Measurements from ENCODE around the gene AMOTL2. TPM values are rescaled to one million over a fixed set of nuclear protein-coding genes. Genes with fewer than 3 reads are reported as not detected.

The AMOTL2 gene
- total RNA-seq, 1 donor: 65.0 TPM

DNA sequence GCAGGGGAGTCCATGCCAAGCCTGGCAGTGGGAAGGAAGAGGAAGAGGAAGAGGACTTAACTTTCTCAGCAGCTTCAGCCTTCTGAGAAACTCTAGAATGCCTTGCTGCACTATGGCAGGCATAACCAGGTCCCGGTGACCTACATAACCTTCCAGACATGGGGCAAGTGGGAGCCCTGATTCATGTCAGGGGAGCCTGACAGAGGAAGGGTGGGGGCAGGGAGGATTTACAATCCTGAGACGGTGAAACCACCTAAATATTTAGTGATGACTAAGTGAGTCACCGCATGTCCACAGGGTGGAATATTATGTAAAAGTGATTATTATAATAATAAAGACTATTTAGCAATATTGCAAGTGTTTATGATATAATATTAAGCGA, 46.7 kb downstream of the AMOTL2 start:
- TF ChIP-seq, protein P1, sequence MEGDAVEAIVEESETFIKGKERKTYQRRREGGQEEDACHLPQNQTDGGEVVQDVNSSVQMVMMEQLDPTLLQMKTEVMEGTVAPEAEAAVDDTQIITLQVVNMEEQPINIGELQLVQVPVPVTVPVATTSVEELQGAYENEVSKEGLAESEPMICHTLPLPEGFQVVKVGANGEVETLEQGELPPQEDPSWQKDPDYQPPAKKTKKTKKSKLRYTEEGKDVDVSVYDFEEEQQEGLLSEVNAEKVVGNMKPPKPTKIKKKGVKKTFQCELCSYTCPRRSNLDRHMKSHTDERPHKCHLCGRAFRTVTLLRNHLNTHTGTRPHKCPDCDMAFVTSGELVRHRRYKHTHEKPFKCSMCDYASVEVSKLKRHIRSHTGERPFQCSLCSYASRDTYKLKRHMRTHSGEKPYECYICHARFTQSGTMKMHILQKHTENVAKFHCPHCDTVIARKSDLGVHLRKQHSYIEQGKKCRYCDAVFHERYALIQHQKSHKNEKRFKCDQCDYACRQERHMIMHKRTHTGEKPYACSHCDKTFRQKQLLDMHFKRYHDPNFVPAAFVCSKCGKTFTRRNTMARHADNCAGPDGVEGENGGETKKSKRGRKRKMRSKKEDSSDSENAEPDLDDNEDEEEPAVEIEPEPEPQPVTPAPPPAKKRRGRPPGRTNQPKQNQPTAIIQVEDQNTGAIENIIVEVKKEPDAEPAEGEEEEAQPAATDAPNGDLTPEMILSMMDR (IDR thresholded peaks at IDR 0.05; ENCODE audit: insufficient read depth, low read length): no peak
- DNase-seq (ENCODE audit: low read depth): peak; percentile 70
- H3K4me3 ChIP-seq (ENCODE audit: low read depth, low read length): no peak overlapping the region

DNA sequence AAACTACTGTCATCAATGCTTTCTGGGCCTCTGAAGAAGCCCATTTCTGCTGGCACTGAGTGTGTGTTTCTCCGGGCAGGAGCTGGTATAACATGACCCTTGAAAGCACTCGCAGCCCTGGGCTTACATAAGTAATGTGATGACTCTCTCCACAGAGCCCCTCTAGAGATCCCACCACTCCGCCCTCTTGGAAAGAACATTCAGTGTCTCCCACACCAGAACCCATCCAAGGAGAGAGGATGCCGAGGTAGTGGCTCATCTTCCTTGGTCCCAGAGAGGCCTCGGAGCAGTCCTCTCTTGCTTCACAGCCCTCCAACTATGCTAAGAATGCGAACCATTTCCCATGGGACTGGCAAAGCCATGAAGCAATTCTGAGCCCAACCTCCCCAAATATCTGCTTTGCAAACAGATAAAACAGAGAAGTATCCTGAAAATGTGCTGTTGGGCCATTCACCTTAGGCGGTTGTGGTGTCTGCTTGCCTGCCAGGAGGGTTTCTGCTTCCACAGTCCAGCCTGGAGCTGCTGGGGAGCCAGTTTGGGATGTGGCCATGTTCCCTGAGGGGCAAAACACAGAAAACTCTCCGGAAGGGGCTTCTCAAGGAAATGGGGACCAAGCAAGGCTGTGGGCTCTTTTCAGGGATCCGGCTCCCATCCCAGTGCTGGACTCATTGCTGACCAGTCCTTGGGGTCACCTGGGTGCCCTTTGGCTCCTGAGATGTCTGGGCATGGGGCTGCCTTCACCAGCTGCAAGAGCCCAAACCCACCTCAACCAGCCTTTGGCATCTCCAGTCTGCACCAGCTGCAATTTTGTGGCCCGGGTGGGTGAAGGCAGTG, 47.3 kb downstream of the AMOTL2 start:
- peak; percentile 100 for DNase-seq (ENCODE audit: low read depth)
- H3K4me3 ChIP-seq (ENCODE audit: low read depth, low read length): no peak overlapping the region
- TF ChIP-seq, protein P1 (IDR thresholded peaks at IDR 0.05; ENCODE audit: insufficient read depth, low read length): no peak

DNA sequence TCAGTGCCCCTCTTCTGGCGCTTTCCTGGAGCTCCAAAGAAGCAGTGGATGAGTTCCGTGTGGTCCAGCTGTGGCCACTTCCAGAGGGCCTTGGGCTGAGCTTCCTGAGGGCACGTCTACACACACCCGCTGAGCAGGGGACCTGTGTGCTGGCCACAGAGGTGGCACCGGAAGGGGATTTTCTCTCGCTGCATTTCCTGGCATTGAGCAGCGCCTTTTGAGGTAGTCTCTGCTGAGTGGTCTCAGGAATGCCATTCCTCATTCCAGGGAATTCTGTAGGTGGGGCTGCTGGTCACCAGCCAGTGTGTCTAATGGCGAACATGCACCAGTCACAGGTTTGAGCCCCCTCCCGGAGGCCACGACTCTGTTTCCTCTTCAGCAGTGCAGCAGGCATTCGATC, 48.1 kb downstream of the AMOTL2 start:
- no peak for DNase-seq (ENCODE audit: low read depth)
- TF ChIP-seq, protein P1 (IDR thresholded peaks at IDR 0.05; ENCODE audit: insufficient read depth, low read length): no peak
- no peak overlapping the region for H3K4me3 ChIP-seq (ENCODE audit: low read depth, low read length)

DNA sequence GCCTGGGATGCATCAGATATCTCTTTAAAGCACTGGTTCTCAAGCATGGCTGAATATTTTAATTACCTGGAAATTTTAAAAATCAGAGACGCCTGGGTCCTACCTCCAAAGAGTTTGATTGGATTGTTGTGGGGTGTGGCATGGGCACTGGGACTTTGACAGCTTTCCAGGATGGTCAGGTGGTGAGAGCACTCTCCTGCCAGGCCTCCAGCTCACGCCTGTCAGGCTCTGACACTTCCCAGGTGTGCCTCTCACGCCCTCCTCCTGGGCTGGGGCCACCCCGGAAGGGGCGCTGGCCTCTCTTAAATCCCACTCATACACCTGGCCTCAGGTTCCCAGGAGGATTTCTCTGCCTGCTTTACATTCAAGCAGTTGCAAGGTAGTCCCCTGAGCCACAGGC, 48.5 kb downstream of the AMOTL2 start:
- TF ChIP-seq, protein P1 (IDR thresholded peaks at IDR 0.05; ENCODE audit: insufficient read depth, low read length): no peak
- no peak for DNase-seq (ENCODE audit: low read depth)
- H3K4me3 ChIP-seq (ENCODE audit: low read depth, low read length): no peak overlapping the region

DNA sequence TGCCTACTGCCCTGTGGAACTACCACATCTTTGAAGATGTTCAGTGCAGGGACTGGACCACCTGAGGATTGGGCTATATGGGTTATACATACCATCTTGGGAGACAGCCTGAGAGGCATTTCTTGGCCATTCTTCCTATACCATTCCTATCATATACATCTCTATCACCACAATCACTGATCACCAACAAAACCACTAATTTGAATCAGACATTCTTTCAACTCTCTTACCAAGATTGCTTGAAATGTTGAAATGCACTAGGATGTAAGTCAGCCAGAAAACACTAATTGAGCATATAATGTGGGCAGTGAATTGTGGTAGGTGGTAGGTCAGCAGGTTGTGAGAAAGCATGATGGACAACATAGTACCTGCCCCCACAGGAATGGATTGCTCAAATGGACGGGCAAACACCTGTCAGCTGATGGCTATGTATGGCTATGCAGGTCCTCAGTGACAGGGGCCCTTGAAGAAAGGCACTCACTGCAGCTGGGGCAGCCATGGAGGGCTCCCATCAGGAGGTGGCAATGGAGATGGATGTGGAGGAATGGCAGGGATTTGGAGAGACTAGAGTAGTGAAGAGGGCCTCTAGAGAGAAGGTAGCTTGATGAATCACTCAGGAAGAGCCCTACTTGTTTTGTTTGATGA, 49.1 kb downstream of the AMOTL2 start:
- DNase-seq (ENCODE audit: low read depth): no peak
- TF ChIP-seq, protein P1 (IDR thresholded peaks at IDR 0.05; ENCODE audit: insufficient read depth, low read length): no peak

DNA sequence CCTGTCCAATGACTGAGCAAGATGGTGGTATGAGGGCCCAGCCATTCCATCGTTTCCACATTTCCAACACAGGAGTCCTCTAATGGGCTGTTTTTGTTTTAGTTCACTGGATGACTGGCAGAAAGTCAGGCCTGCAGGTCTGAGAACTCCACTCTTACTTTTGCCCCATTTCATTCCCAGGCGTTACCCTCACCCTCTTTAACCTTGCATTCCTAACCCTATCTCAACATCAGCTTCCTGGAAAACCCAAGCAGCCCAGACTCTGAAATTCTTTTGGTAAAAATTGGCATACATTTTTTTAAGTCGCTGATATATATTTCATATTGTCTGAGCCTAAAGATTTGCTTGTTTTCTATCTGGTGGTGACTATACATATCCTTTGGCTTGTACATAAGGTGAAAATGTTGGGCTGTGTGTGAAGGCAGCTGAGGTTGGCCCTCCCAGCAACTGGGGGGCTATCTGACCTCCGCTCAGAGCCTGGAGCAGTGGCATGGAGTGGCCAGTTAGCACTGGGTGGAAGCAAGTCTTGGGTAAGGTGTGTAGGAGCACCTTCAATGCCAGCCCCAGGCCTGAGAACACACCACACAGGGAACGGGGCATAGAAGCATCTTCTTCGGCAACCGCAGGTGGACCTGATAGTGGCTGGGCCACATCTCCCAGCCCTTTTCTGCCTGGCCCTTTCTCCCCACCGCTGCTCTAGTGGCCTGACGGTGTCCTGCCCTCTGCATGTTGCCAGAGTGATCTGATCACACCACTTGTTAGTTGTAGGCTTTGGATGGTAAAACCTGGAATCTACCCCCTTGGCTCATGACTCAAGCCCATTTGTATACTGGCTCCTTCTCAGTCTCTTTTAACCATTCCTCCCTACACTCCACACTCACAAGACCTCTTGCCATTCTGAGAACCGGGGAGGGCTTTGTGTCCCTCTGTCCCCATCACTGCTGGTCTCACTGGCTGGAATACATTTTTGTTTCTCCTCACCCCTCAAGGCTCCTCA, 50.0 kb downstream of the AMOTL2 start:
- TF ChIP-seq, protein P1 (IDR thresholded peaks at IDR 0.05; ENCODE audit: insufficient read depth, low read length): no peak
- no peak overlapping the region for H3K4me3 ChIP-seq (ENCODE audit: low read depth, low read length)

More for the DNA sequence above, 49.1 kb downstream of the AMOTL2 start:
- H3K4me3 ChIP-seq (ENCODE audit: low read depth, low read length): no peak overlapping the region

More for the DNA sequence above, 50.0 kb downstream of the AMOTL2 start:
- peak; percentile 21 for DNase-seq (ENCODE audit: low read depth)
